Parathyroid adenoma (tissue), 2 donors: ENCODE measurements around the gene TTLL7.

Experiments used
- H2AFZ ChIP-seq: fragments of 300-600 bp; sonication (generic); one replicate; pipeline ENCODE4 v1.7.0; 2017; ENCODE audit warnings: antibody characterized with exemption, mild to moderate bottlenecking
- H3K27ac ChIP-seq: fragments of 300-600 bp; sonication (generic); one replicate; pipeline ENCODE4 v1.7.0; 2017
- H3K27me3 ChIP-seq: fragments of 300-600 bp; sonication (generic); one replicate; pipeline ENCODE4 v1.7.0; 2017; ENCODE audit warnings: low read length; ENCODE audit not compliant: control insufficient read depth, insufficient read depth
- H3K36me3 ChIP-seq: fragments of 300-600 bp; sonication (generic); one replicate; pipeline ENCODE4 v1.7.0; 2017; ENCODE audit warnings: low read length; ENCODE audit not compliant: control insufficient read depth, insufficient read depth
- H3K4me1 ChIP-seq: fragments of 300-600 bp; sonication (generic); one replicate; pipeline ENCODE4 v1.7.0; 2017; ENCODE audit warnings: control low read depth
- H3K4me2 ChIP-seq: fragments of 300-600 bp; sonication (generic); one replicate; pipeline ENCODE4 v1.7.0; 2017; ENCODE audit warnings: low read length
- H3K4me3 ChIP-seq: fragments of 300-600 bp; sonication (generic); one replicate; pipeline ENCODE4 v1.7.0; 2017; ENCODE audit warnings: low read depth, low read length
- H3K79me2 ChIP-seq: fragments of 300-600 bp; sonication (generic); one replicate; pipeline ENCODE4 v1.7.0; 2017; ENCODE audit warnings: control low read depth
- H3K9ac ChIP-seq: fragments of 300-600 bp; sonication (generic); one replicate; pipeline ENCODE4 v1.7.0; 2017; ENCODE audit warnings: mild to moderate bottlenecking
- H3K9me3 ChIP-seq: fragments of 300-600 bp; sonication (generic); one replicate; pipeline ENCODE4 v1.7.0; 2017; ENCODE audit warnings: low read length; ENCODE audit not compliant: control insufficient read depth
- CTCF ChIP-seq: fragments of 300-600 bp; sonication (generic); IDR thresholded peaks from one replicate; pipeline ENCODE4 v1.7.0; 2017; ENCODE audit warnings: antibody characterized with exemption, mild to moderate bottlenecking
- donor health status: primary hyperparathyroidism.

TTLL7 gene

DNA sequence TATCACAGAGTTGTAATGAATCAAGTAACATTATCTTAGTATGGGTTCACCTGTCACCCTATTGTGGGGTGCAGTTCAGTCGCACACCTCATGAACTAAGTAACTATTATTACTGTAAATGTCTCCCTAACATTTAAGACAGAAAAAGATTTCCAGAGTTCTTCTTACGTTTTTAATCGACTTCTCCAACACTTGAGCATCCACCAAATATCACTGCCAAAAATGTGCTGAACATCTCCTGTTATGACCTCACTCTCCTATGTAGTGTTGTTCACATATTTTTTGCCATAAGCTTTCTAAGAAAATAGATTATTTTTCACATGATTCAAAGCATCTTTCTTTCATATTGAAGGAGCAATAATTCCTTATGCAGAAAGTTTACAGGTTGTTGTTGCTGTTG lies 1.3 kb downstream of the TTLL7 start:
- no peak for TF ChIP-seq CTCF
- no peak overlapping the region for H3K9ac ChIP-seq
- H3K4me1 ChIP-seq = no peaks in the 10 kb centered on the region
- H3K4me3 ChIP-seq = no peak overlapping the region
- no peak overlapping the region for H3K27ac ChIP-seq
- H3K4me2 ChIP-seq = no peak overlapping the region
- no peaks in the 10 kb centered on the region for H3K9me3 ChIP-seq
- no peaks in the 10 kb centered on the region for H3K36me3 ChIP-seq
- H3K79me2 ChIP-seq = no peaks in the 10 kb centered on the region
- H3K27me3 ChIP-seq = no peaks in the 10 kb centered on the region
- H2AFZ ChIP-seq = no peak overlapping the region

- Histone ChIP-seq H3K27me3 (no peaks in the 10 kb centered on the region), H3K4me2 (no peak overlapping the region), H3K4me1 (no peaks in the 10 kb centered on the region), H3K9me3 (no peaks in the 10 kb centered on the region), H3K27ac (no peak overlapping the region), H3K79me2 (no peaks in the 10 kb centered on the region), H3K36me3 (no peaks in the 10 kb centered on the region), H2AFZ (no peak overlapping the region), H3K4me3 (no peak overlapping the region), H3K9ac (no peak overlapping the region)
- no peak for TF ChIP-seq CTCF
Measured at GRCh38 chr1:83996621-83997020, 2.3 kb downstream of the TTLL7 start.

DNA sequence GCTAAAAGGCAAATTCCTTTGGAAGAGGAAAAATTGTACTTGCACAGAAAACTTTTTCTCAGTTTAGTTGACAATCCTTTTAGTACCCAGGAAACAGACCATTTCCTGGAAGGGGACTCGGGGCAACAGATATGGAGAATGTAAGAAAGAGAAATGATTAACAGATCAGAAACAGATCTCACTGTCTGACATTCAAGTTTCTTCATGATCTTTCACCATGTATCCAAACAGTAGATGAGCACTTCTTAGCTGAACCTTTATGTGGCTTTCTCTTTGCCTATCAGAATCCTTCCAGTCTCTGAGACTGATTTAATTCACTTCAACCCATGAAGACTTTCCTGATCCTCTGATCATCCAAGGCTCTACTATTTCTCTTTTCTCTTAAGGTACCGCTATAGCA lies 2.7 kb downstream of the TTLL7 start:
- Histone ChIP-seq H3K4me1 (no peaks in the 10 kb centered on the region), H3K27me3 (no peaks in the 10 kb centered on the region), H3K27ac (no peak overlapping the region), H3K9ac (no peak overlapping the region), H3K4me3 (no peak overlapping the region), H3K36me3 (no peaks in the 10 kb centered on the region), H3K4me2 (no peak overlapping the region), H3K79me2 (no peaks in the 10 kb centered on the region), H2AFZ (no peak overlapping the region), H3K9me3 (no peaks in the 10 kb centered on the region)
- TF ChIP-seq CTCF = no peak

GRCh38 chr1:83995649-83996048 lies 3.3 kb downstream of the TTLL7 start:
- H3K9me3 ChIP-seq = no peaks in the 10 kb centered on the region
- TF ChIP-seq CTCF = no peak
- no peak overlapping the region for H3K4me2 ChIP-seq
- H3K27me3 ChIP-seq = no peaks in the 10 kb centered on the region
- H3K79me2 ChIP-seq = no peaks in the 10 kb centered on the region
- H3K4me1 ChIP-seq = no peaks in the 10 kb centered on the region
- no peaks in the 10 kb centered on the region for H3K36me3 ChIP-seq
- no peak overlapping the region for H3K9ac ChIP-seq
- H2AFZ ChIP-seq = no peak overlapping the region
- H3K27ac ChIP-seq = no peak overlapping the region
- H3K4me3 ChIP-seq = no peak overlapping the region

DNA sequence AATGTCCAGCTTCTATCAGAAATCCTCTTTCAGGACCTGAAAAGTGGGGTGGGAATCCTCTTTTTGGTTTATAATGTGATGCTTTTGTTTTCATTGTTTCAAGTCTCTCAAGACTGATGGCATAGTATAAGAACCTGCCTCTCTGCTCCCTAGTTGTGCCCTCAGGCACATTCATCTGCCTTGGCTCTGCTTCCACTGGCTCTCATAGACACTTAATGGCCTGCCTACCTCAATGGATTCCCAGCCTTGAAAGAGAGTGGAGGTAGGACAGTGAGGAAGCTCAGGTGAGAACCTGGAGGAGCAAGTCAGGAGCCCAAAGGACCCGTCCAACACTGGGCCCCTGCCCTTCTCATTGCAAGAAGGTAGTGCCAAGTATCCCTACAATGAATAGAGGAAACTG lies 4.8 kb downstream of the TTLL7 start:
- TF ChIP-seq CTCF = no peak
- Histone ChIP-seq H3K4me3 (no peak overlapping the region), H3K4me1 (no peaks in the 10 kb centered on the region)

More for the DNA sequence above, 4.8 kb downstream of the TTLL7 start:
- Histone ChIP-seq H3K79me2 (no peaks in the 10 kb centered on the region), H3K4me2 (no peak overlapping the region), H3K9ac (no peak overlapping the region), H3K27me3 (no peaks in the 10 kb centered on the region), H3K36me3 (no peaks in the 10 kb centered on the region), H2AFZ (no peak overlapping the region), H3K27ac (no peak overlapping the region), H3K9me3 (no peaks in the 10 kb centered on the region)
